SJCRH30 (cell line): ENCODE results near the gene GALT. TPM values are rescaled to one million over a fixed set of nuclear protein-coding genes. Genes with fewer than 3 reads are reported as not detected.

Source experiments
- DNase-seq, 2 experiments: peaks; one replicate each; pipeline ENCODE4 v3.0.0-alpha.2; 2015 to 2020
- H3K27ac ChIP-seq: fragments of 250-450 bp; sonication (Bioruptor Pico); 2 replicates; pipeline ENCODE4 v1.5.1; 2020; ENCODE audit warnings: mild to moderate bottlenecking, moderate library complexity
- H3K27me3 ChIP-seq: fragments of 250-450 bp; sonication (Bioruptor Pico); 2 replicates; pipeline ENCODE4 v1.5.1; 2020; ENCODE audit warnings: mild to moderate bottlenecking, moderate library complexity
- H3K36me3 ChIP-seq: fragments of 250-450 bp; sonication (Bioruptor Pico); 2 replicates; pipeline ENCODE4 v1.5.1; 2020; ENCODE audit warnings: mild to moderate bottlenecking, moderate library complexity
- H3K4me1 ChIP-seq: fragments of 250-450 bp; sonication (Bioruptor Pico); 2 replicates; pipeline ENCODE4 v1.5.1; 2020; ENCODE audit warnings: mild to moderate bottlenecking, moderate library complexity
- H3K4me3 ChIP-seq: fragments of 250-450 bp; sonication (Bioruptor Pico); 2 replicates; pipeline ENCODE4 v1.5.1; 2020; ENCODE audit warnings: mild to moderate bottlenecking, moderate library complexity
- H3K9me3 ChIP-seq: fragments of 250-450 bp; sonication (Bioruptor Pico); replicated peaks from 2 replicates; pipeline ENCODE4 v1.5.1; 2020; ENCODE audit warnings: mild to moderate bottlenecking, moderate library complexity
- total RNA-seq: library from RNA; depleted of rRNA; stranded (reverse); fragments of >200 nt; shearing (Covaris generic); gene quantifications from 2 replicates; pipeline ENCODE4 v1.2.3, GENCODE V29; 2014; rRNA removed

Gene GALT
- total RNA-seq, 1 experiment from 2014 or later: 18.9 TPM

GRCh38 chr9:34693560-34693959 lies 47.1 kb downstream of the GALT start:
- Histone ChIP-seq H3K27ac (no peak overlapping the region), H3K27me3 (no peaks in the 10 kb centered on the region), H3K9me3 (no peaks in the 10 kb centered on the region), H3K36me3 (no peaks in the 10 kb centered on the region), H3K4me3 (no peak overlapping the region), H3K4me1 (no peaks in the 10 kb centered on the region)
- no peak for DNase-seq

- DNase-seq: no peak
- H3K4me3 ChIP-seq: no peak overlapping the region
- H3K36me3 ChIP-seq: no peaks in the 10 kb centered on the region
- no peaks in the 10 kb centered on the region for H3K4me1 ChIP-seq
- no peak overlapping the region for H3K27ac ChIP-seq
- H3K9me3 ChIP-seq: no peaks in the 10 kb centered on the region
- no peaks in the 10 kb centered on the region for H3K27me3 ChIP-seq
Measured at GRCh38 chr9:34694811-34695210, 48.3 kb downstream of the GALT start.

Other genes starting within 250 kb of the GALT start
- 4.7 and 4.9 TPM in 2 replicates for gene FAM219A, start 188.1 kb upstream of the GALT start, total RNA-seq
- 0.08 and 0.28 TPM in 2 replicates for gene DNAI1, start 187.9 kb upstream of the GALT start, total RNA-seq
- 0.25 TPM in 1 of 2 replicates, not detected in the other for gene ENHO, start 123.7 kb upstream of the GALT start, total RNA-seq
- gene CNTFR, start 57.0 kb upstream of the GALT start, total RNA-seq: 0.20 and 0.24 TPM in 2 replicates
- 13.0 and 19.0 TPM in 2 replicates for gene RPP25L, start 34.6 kb upstream of the GALT start, total RNA-seq
- gene DCTN3, start 26.2 kb upstream of the GALT start, total RNA-seq: 58.2 and 63.6 TPM in 2 replicates
- gene ARID3C, start 17.6 kb upstream of the GALT start, total RNA-seq: 0.13 TPM in 1 of 2 replicates, not detected in the other
- 77.1 and 85.3 TPM in 2 replicates for gene SIGMAR1, start 8.9 kb upstream of the GALT start, total RNA-seq
- gene IL11RA, start 5.5 kb downstream of the GALT start, total RNA-seq: 3.2 TPM in 2 replicates
- 0.76 TPM in 1 of 2 replicates, not detected in the other for gene CCL27, start 16.0 kb downstream of the GALT start, total RNA-seq
- not detected in 2 replicates for gene CCL19, start 44.6 kb downstream of the GALT start, total RNA-seq
- not detected in 2 replicates for gene CCL21, start 63.5 kb downstream of the GALT start, total RNA-seq